ENCODE data around the gene BEGAIN. TPM values are rescaled to one million over a fixed set of nuclear protein-coding genes. Genes with fewer than 3 reads are reported as not detected.

The BEGAIN gene
- total RNA-seq, 3 donors from 2014 or later, result 0.64 to 4.1 (median 2.0) TPM

- Histone ChIP-seq H3K36me3 (no peaks in the 10 kb centered on the region), H3K4me3 (peak overlapping the region; percentile 40 to 87 (median 66)), H3K27me3 (peaks cover 0 to 26% of the 10 kb centered on the region in 2 donors), H3K4me1 (peaks cover 0 to 5% of the 10 kb centered on the region in 2 donors), H3K9me3 (no peaks in the 10 kb centered on the region), H3K27ac (peak overlapping the region in 1 of 2 donors; percentile 85)
- no peak for TF ChIP-seq POLR2A (IDR thresholded peaks at IDR 0.05)
- DNase-seq (ENCODE audit: low spot score in 2 of 2), result no peak
- intact Hi-C loops (cut with DNase I; ENCODE audit: low total_unique reads), result no loop called here
Observed at GRCh38 chr14:100568998-100569733, 18.1 kb downstream of the BEGAIN start.

- peaks cover 0 to 26% of the 10 kb centered on the region in 2 donors for H3K27me3 ChIP-seq
- H3K27ac ChIP-seq, result peak overlapping the region in 1 of 2 donors; percentile 85
- H3K36me3 ChIP-seq, result no peaks in the 10 kb centered on the region
- H3K4me1 ChIP-seq, result peaks cover 0 to 5% of the 10 kb centered on the region in 2 donors
- no peak for DNase-seq (ENCODE audit: low spot score in 2 of 2)
- no peaks in the 10 kb centered on the region for H3K9me3 ChIP-seq
- peak overlapping the region; percentile 40 to 87 (median 66) for H3K4me3 ChIP-seq
- TF ChIP-seq POLR2A (IDR thresholded peaks at IDR 0.05) (no peak), CTCF (IDR thresholded peaks at IDR 0.05) (no peak), POLR2AphosphoS5 (IDR thresholded peaks at IDR 0.05) (no peak)
- intact Hi-C loops (cut with DNase I; ENCODE audit: low total_unique reads), result no loop called here
Observed at GRCh38 chr14:100568164-100568997, 18.8 kb downstream of the BEGAIN start.

- Histone ChIP-seq H3K4me3 (peak overlapping the region; percentile 40 to 87 (median 66)), H3K9me3 (no peaks in the 10 kb centered on the region), H3K4me1 (peaks cover 0 to 5% of the 10 kb centered on the region in 2 donors), H3K36me3 (no peaks in the 10 kb centered on the region), H3K27ac (peak overlapping the region; percentile 61 to 85), H3K27me3 (peaks cover 0 to 26% of the 10 kb centered on the region in 2 donors)
- TF ChIP-seq POLR2AphosphoS5 (IDR thresholded peaks at IDR 0.05) (no peak), CTCF (IDR thresholded peaks at IDR 0.05) (no peak), POLR2A (IDR thresholded peaks at IDR 0.05) (no peak)
- no peak for DNase-seq (ENCODE audit: low spot score in 2 of 2)
- intact Hi-C loops (cut with DNase I; ENCODE audit: low total_unique reads), result no loop called here
Observed at GRCh38 chr14:100567877-100568163, 19.4 kb downstream of the BEGAIN start.

GRCh38 chr14:100567009-100567876 lies 20.0 kb downstream of the BEGAIN start:
- intact Hi-C loops (cut with DNase I; ENCODE audit: low total_unique reads), result no loop called here
- TF ChIP-seq POLR2A (IDR thresholded peaks at IDR 0.05) (no peak), POLR2AphosphoS5 (IDR thresholded peaks at IDR 0.05) (peak in 1 of 3 donors; percentile 11)
- H3K4me3 ChIP-seq, result peak overlapping the region; percentile 40 to 87 (median 66)
- H3K27me3 ChIP-seq, result peaks cover 0 to 26% of the 10 kb centered on the region in 2 donors
- H3K4me1 ChIP-seq, result peaks cover 0 to 5% of the 10 kb centered on the region in 2 donors
- peak overlapping the region; percentile 61 to 85 for H3K27ac ChIP-seq
- H3K9me3 ChIP-seq, result no peaks in the 10 kb centered on the region
- peak in 1 of 2 donors; percentile 41 for DNase-seq (ENCODE audit: low spot score in 2 of 2)
- H3K36me3 ChIP-seq, result no peaks in the 10 kb centered on the region

GRCh38 chr14:100566586-100566985 lies 20.6 kb downstream of the BEGAIN start:
- no peaks in the 10 kb centered on the region for H3K36me3 ChIP-seq
- no peak for DNase-seq (ENCODE audit: low spot score in 2 of 2)
- peak overlapping the region in 2 of 3 donors; percentile 66 to 87 for H3K4me3 ChIP-seq
- H3K27ac ChIP-seq, result peak overlapping the region; percentile 61 to 85
- TF ChIP-seq POLR2A (IDR thresholded peaks at IDR 0.05) (no peak), CTCF (IDR thresholded peaks at IDR 0.05) (no peak), POLR2AphosphoS5 (IDR thresholded peaks at IDR 0.05) (no peak)
- peaks cover 0 to 26% of the 10 kb centered on the region in 2 donors for H3K27me3 ChIP-seq
- peaks cover 0 to 5% of the 10 kb centered on the region in 2 donors for H3K4me1 ChIP-seq
- intact Hi-C loops (cut with DNase I; ENCODE audit: low total_unique reads), result no loop called here
- H3K9me3 ChIP-seq, result no peaks in the 10 kb centered on the region

All from breast epithelium (tissue), 4 donors.